ENCODE data around the gene FAM200B.
A peak's percentile ranks its signal among the peaks of the same experiment; 100 is the strongest.

FAM200B gene

DNA sequence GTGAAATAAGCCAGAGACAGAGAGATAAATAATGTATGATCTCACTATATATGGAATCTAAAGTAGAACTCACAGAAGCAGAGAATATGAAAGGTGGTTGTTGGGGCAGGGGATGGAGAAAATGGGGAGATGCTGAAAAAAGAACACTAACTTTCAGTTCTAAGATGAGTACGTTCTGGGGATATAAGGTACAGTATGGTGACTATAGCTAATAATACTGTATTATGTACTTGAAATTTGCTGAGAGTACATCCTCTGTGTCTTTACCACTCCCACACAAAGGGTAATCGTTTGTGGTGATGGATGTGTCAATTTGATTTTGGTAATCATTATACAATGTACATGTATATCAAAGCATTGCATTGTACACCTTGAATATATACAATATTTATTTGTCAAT lies 33.0 kb upstream of the FAM200B start:
- H3K4me1 ChIP-seq (ENCODE audit: insufficient read depth, low read length, poor library complexity, severe bottlenecking) = peaks cover 72% of the 10 kb centered on the region
- H3K9ac ChIP-seq (ENCODE audit: low read depth, low read length, poor library complexity, severe bottlenecking) = peak overlapping the region; percentile 63
- H3K27me3 ChIP-seq (ENCODE audit: insufficient read depth, low read length, poor library complexity, severe bottlenecking) = no peaks in the 10 kb centered on the region
- no peaks in the 10 kb centered on the region for H3K9me3 ChIP-seq (ENCODE audit: insufficient read depth, low read depth, low read length)
- peaks cover 96% of the 10 kb centered on the region for H3K79me2 ChIP-seq (ENCODE audit: insufficient read depth, low read length)
- no peaks in the 10 kb centered on the region for H3K36me3 ChIP-seq (ENCODE audit: insufficient read depth, low read length)
- H2AFZ ChIP-seq (ENCODE audit: low read length) = no peak overlapping the region
- peaks cover 81% of the 10 kb centered on the region for H4K20me1 ChIP-seq (ENCODE audit: insufficient read depth, low read length, poor library complexity, severe bottlenecking)
- TF ChIP-seq CTCF (conservative IDR thresholded peaks at IDR 0.05; ENCODE audit: low read length) (no peak), EZH2phosphoT487 (IDR thresholded peaks at IDR 0.05; ENCODE audit: borderline replicate concordance) (no peak)
- H3K4me3 ChIP-seq (ENCODE audit: low read length, poor library complexity, severe bottlenecking) = peak overlapping the region; percentile 77
- peak overlapping the region; percentile 93 for H3K4me2 ChIP-seq (ENCODE audit: low read depth, low read length, poor library complexity, severe bottlenecking)
- H3F3A ChIP-seq (ENCODE audit: low read depth) = peaks cover 4% of the 10 kb centered on the region; the same call in 1 of the 2 replicates
- H3K9me2 ChIP-seq (replicated peaks; ENCODE audit: low read depth, low read length) = no peaks in the 10 kb centered on the region

DNA sequence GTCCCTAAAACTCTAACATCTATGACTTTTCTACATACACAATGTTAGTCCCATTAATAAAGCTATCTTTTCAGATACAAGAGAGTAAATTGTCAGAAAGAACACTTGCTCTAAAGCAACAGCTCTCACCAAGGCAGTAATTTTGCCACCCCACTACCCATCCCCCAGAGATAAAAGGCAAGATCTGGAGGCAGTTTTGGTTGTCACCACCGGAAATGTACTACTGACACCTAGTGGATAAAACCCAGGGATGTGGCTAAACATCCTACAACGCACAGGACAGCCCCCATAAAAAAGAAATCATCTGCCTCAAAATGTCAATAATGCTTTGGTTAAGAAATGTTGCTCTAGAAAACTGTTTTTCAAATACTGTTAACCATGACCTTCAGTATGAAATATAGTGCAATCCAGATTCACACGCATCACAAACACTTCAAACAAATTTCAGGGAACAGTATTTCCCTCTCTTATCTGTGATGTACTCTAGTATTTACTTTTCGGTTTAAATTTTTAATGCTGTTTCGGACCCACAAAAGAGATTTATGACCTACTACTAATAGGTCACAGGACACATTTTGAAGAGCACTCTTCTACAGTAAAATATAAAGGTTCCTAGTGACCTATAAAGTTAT lies 31.6 kb upstream of the FAM200B start:
- Histone ChIP-seq H3K4me3 (ENCODE audit: low read length, poor library complexity, severe bottlenecking) (peak overlapping the region; percentile 77), H3F3A (ENCODE audit: low read depth) (0 out of 2 replicates have a peak, but pooled peaks cover 4% of the 10 kb centered on the region), H3K9me3 (ENCODE audit: insufficient read depth, low read depth, low read length) (no peaks in the 10 kb centered on the region), H3K27me3 (ENCODE audit: insufficient read depth, low read length, poor library complexity, severe bottlenecking) (no peaks in the 10 kb centered on the region), H3K9ac (ENCODE audit: low read depth, low read length, poor library complexity, severe bottlenecking) (peak overlapping the region; percentile 63), H3K79me2 (ENCODE audit: insufficient read depth, low read length) (peaks cover 94% of the 10 kb centered on the region), H3K36me3 (ENCODE audit: insufficient read depth, low read length) (no peaks in the 10 kb centered on the region), H3K9me2 (replicated peaks; ENCODE audit: low read depth, low read length) (no peaks in the 10 kb centered on the region), H3K4me1 (ENCODE audit: insufficient read depth, low read length, poor library complexity, severe bottlenecking) (peaks cover 64% of the 10 kb centered on the region), H4K20me1 (ENCODE audit: insufficient read depth, low read length, poor library complexity, severe bottlenecking) (peaks cover 71% of the 10 kb centered on the region), H2AFZ (ENCODE audit: low read length) (no peak overlapping the region), H3K4me2 (ENCODE audit: low read depth, low read length, poor library complexity, severe bottlenecking) (peak overlapping the region; percentile 93)
- TF ChIP-seq CTCF (conservative IDR thresholded peaks at IDR 0.05; ENCODE audit: low read length) (peak; percentile 90), EZH2phosphoT487 (IDR thresholded peaks at IDR 0.05; ENCODE audit: borderline replicate concordance) (no peak)

DNA sequence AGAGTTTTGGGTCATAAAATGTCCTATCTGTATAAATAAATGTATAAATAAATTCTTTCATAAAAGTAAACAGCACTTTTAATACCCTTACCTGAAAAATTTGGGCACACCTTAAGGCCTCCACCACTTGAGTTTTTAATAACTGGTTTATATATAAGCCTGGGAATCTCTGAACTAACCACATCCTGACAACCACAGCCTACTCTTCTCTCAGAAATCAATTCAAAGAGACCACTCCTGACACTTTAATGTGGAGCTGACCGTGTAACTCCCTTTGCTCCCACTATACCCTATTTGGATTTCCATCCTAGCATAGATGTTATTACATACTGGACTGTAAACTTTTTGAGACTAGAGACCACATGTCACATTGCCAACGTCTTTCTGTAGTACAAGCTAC lies 30.0 kb upstream of the FAM200B start:
- no peaks in the 10 kb centered on the region for H3K9me3 ChIP-seq (ENCODE audit: insufficient read depth, low read depth, low read length)
- no peak overlapping the region for H2AFZ ChIP-seq (ENCODE audit: low read length)
- H3K27me3 ChIP-seq (ENCODE audit: insufficient read depth, low read length, poor library complexity, severe bottlenecking) = no peaks in the 10 kb centered on the region
- peaks cover 89% of the 10 kb centered on the region for H3K79me2 ChIP-seq (ENCODE audit: insufficient read depth, low read length)
- no peak for TF ChIP-seq EZH2phosphoT487 (IDR thresholded peaks at IDR 0.05; ENCODE audit: borderline replicate concordance)
- peak overlapping the region; percentile 93 for H3K4me2 ChIP-seq (ENCODE audit: low read depth, low read length, poor library complexity, severe bottlenecking)
- H3K4me1 ChIP-seq (ENCODE audit: insufficient read depth, low read length, poor library complexity, severe bottlenecking) = peaks cover 64% of the 10 kb centered on the region
- peaks cover 62% of the 10 kb centered on the region for H4K20me1 ChIP-seq (ENCODE audit: insufficient read depth, low read length, poor library complexity, severe bottlenecking)
- H3F3A ChIP-seq (ENCODE audit: low read depth) = 0 out of 2 replicates have a peak, but pooled peaks cover 4% of the 10 kb centered on the region
- H3K9me2 ChIP-seq (replicated peaks; ENCODE audit: low read depth, low read length) = no peaks in the 10 kb centered on the region
- peak overlapping the region; percentile 100 for H3K9ac ChIP-seq (ENCODE audit: low read depth, low read length, poor library complexity, severe bottlenecking)
- H3K4me3 ChIP-seq (ENCODE audit: low read length, poor library complexity, severe bottlenecking) = peak overlapping the region; percentile 77
- H3K36me3 ChIP-seq (ENCODE audit: insufficient read depth, low read length) = no peaks in the 10 kb centered on the region

- H2AFZ ChIP-seq (ENCODE audit: low read length) = no peak overlapping the region
- peaks cover 67% of the 10 kb centered on the region for H3K4me1 ChIP-seq (ENCODE audit: insufficient read depth, low read length, poor library complexity, severe bottlenecking)
- H4K20me1 ChIP-seq (ENCODE audit: insufficient read depth, low read length, poor library complexity, severe bottlenecking) = peaks cover 61% of the 10 kb centered on the region
- 0 out of 2 replicates have a peak, but pooled peaks cover 4% of the 10 kb centered on the region for H3F3A ChIP-seq (ENCODE audit: low read depth)
- no peaks in the 10 kb centered on the region for H3K9me3 ChIP-seq (ENCODE audit: insufficient read depth, low read depth, low read length)
- H3K9me2 ChIP-seq (replicated peaks; ENCODE audit: low read depth, low read length) = no peaks in the 10 kb centered on the region
- H3K4me3 ChIP-seq (ENCODE audit: low read length, poor library complexity, severe bottlenecking) = peak overlapping the region; percentile 77
- H3K4me2 ChIP-seq (ENCODE audit: low read depth, low read length, poor library complexity, severe bottlenecking) = peak overlapping the region; percentile 93
- TF ChIP-seq EZH2phosphoT487 (IDR thresholded peaks at IDR 0.05; ENCODE audit: borderline replicate concordance) (no peak), CTCF (conservative IDR thresholded peaks at IDR 0.05; ENCODE audit: low read length) (no peak)
- H3K36me3 ChIP-seq (ENCODE audit: insufficient read depth, low read length) = no peaks in the 10 kb centered on the region
- H3K9ac ChIP-seq (ENCODE audit: low read depth, low read length, poor library complexity, severe bottlenecking) = peak overlapping the region; percentile 100
- H3K79me2 ChIP-seq (ENCODE audit: insufficient read depth, low read length) = peaks cover 87% of the 10 kb centered on the region
- no peaks in the 10 kb centered on the region for H3K27me3 ChIP-seq (ENCODE audit: insufficient read depth, low read length, poor library complexity, severe bottlenecking)
Measured at GRCh38 chr4:15652191-15652590, 29.4 kb upstream of the FAM200B start.

Measured in Loucy (cell line).